ENCODE measurements around the gene PPP1R3E. TPM values are rescaled to one million over a fixed set of nuclear protein-coding genes. Genes with fewer than 3 reads are reported as not detected.

Gene PPP1R3E
- polyA plus RNA-seq, 1 experiment, result 2.4 TPM

DNA sequence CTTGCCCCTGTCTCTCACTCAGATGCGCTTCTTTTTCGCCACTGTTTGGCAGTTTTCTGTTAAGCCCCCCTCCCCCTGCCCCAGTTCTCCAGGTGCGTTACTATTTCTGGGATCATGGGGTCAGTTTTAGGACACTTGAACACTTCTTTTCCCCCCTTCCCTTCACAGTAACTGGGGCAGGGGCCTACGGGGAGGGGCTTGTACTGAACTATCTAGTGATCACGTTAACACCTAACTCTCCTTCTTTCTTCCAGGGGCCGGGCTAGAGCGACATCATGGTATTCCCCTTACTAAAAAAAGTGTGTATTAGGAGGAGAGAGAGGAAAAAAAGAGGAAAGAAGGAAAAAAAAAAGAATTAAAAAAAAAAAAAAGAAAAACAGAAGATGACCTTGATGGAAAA lies 22.3 kb upstream of the PPP1R3E start:
- no peak for DNase-seq (ENCODE audit: low read depth, low spot score)
- ChIA-PET POLR2A (no interaction called here), CTCF (interaction anchor here (8.8 kb wide), 1 partner anchor 54 kb away, joined by 138 read pairs; no protein-coding TSS in a partner anchor)
- TF ChIP-seq, protein P1, sequence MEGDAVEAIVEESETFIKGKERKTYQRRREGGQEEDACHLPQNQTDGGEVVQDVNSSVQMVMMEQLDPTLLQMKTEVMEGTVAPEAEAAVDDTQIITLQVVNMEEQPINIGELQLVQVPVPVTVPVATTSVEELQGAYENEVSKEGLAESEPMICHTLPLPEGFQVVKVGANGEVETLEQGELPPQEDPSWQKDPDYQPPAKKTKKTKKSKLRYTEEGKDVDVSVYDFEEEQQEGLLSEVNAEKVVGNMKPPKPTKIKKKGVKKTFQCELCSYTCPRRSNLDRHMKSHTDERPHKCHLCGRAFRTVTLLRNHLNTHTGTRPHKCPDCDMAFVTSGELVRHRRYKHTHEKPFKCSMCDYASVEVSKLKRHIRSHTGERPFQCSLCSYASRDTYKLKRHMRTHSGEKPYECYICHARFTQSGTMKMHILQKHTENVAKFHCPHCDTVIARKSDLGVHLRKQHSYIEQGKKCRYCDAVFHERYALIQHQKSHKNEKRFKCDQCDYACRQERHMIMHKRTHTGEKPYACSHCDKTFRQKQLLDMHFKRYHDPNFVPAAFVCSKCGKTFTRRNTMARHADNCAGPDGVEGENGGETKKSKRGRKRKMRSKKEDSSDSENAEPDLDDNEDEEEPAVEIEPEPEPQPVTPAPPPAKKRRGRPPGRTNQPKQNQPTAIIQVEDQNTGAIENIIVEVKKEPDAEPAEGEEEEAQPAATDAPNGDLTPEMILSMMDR (IDR thresholded peaks at IDR 0.05; ENCODE audit: low read depth, low read length), result no peak
- H3K27me3 ChIP-seq (ENCODE audit: control insufficient read depth, insufficient read depth, low read length), result no peaks in the 10 kb centered on the region
- no peaks in the 10 kb centered on the region for H3K9me3 ChIP-seq (ENCODE audit: control insufficient read depth, insufficient read depth, low read length)
- H3K27ac ChIP-seq (ENCODE audit: low read depth, low read length), result no peak overlapping the region
- H3K4me3 ChIP-seq (ENCODE audit: low read depth, low read length), result no peak overlapping the region

DNA sequence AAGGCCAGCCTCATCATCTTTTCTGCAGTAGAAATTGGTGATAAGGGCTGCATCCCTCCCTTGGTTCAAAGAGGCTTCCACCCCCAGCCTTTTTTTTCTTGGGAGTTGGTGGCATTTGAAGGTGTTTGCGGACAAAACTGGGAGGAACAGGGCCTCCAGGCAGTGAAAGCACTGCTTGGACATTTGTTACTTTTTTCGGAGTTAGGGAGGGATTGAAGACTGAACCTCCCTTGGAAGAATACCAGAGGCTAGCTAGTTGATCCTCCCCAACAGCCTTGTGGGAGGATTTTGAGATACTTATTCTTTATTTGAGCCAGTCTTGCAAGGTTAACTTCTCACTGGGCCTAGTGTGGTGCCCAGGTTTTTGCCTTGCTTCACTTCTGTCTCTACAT lies 21.8 kb upstream of the PPP1R3E start:
- DNase-seq (ENCODE audit: low read depth, low spot score), result no peak
- Histone ChIP-seq H3K9me3 (ENCODE audit: control insufficient read depth, insufficient read depth, low read length) (no peaks in the 10 kb centered on the region), H3K4me3 (ENCODE audit: low read depth, low read length) (no peak overlapping the region), H3K27ac (ENCODE audit: low read depth, low read length) (no peak overlapping the region), H3K27me3 (ENCODE audit: control insufficient read depth, insufficient read depth, low read length) (no peaks in the 10 kb centered on the region)
- ChIA-PET CTCF (interaction anchor here (8.8 kb wide), 1 partner anchor 55 kb away, joined by 138 read pairs; no protein-coding TSS in a partner anchor), POLR2A (no interaction called here)
- TF ChIP-seq, protein P1 (IDR thresholded peaks at IDR 0.05; ENCODE audit: low read depth, low read length), result no peak

DNA sequence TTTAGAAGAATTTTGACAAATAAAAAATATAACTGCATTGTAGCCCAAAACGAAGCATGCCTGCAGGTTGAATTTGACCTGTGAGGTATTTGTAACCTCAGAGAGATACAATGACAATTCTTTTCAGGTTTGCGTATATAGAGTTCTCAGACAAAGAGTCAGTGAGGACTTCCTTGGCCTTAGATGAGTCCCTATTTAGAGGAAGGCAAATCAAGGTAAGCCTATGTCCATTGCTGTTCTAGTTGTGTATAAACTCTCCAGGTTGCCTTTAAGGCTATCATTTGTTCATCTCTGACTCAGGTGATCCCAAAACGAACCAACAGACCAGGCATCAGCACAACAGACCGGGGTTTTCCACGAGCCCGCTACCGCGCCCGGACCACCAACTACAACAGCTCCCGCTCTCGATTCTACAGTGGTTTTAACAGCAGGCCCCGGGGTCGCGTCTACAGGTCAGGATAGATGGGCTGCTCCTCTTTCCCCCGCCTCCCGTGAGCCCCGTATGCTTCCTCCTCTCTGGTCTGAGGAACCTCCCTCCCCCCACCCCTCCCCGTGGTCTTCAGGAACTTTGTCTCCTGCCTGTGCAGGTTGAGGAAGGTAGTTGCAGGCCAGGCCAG lies 21.3 kb upstream of the PPP1R3E start:
- TF ChIP-seq, protein P1 (IDR thresholded peaks at IDR 0.05; ENCODE audit: low read depth, low read length), result no peak
- ChIA-PET POLR2A (no interaction called here), CTCF (interaction anchor here (8.8 kb wide), 1 partner anchor 56 kb away, joined by 138 read pairs; no protein-coding TSS in a partner anchor)
- no peak overlapping the region for H3K4me3 ChIP-seq (ENCODE audit: low read depth, low read length)
- no peaks in the 10 kb centered on the region for H3K9me3 ChIP-seq (ENCODE audit: control insufficient read depth, insufficient read depth, low read length)
- H3K27ac ChIP-seq (ENCODE audit: low read depth, low read length), result no peak overlapping the region
- no peaks in the 10 kb centered on the region for H3K27me3 ChIP-seq (ENCODE audit: control insufficient read depth, insufficient read depth, low read length)
- DNase-seq (ENCODE audit: low read depth, low spot score), result no peak

DNA sequence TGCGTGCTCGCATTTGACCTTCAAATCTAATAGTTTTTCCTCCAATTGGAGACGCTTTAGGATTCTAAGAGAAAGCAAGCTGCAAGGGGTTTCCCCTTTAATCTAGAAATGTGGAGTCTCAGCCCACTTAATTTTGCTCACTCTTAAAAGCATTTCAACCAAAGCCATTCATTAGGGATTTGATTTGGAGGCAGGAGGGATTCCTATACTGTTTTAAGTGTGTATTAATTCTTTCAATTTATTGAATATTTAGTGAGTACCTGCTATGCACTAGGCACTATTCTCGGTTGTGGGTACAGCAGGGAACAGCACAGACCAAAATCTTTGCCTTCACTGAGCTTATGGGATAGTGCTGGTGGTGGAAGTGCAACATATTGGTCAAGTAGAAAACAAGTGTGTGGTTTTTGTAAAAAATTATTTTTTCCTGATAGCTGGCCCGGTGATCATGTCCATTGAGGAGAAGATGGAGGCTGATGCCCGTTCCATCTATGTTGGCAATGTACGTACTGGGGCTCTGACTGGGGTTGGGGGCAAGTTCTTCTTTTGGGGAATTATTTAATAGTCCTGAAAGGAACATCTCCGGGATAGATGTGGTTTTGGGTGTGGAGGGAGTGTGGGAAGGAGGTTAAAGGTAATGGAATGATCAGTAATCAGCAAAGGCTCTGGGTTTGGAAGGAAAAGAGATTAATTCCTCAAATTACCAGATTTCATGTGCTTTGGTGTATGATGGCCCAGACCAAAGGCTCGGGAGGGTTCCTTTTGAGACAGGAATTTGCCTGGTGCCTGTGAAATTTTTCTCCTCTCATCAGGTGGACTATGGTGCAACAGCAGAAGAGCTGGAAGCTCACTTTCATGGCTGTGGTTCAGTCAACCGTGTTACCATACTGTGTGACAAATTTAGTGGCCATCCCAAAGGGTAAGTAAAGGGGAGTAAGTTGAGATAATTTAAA lies 20.2 kb upstream of the PPP1R3E start:
- no peaks in the 10 kb centered on the region for H3K9me3 ChIP-seq (ENCODE audit: control insufficient read depth, insufficient read depth, low read length)
- DNase-seq (ENCODE audit: low read depth, low spot score), result no peak
- TF ChIP-seq, protein P1 (IDR thresholded peaks at IDR 0.05; ENCODE audit: low read depth, low read length), result no peak
- peak overlapping the region; percentile 78 for H3K4me3 ChIP-seq (ENCODE audit: low read depth, low read length)
- ChIA-PET POLR2A (interaction anchor here (0.7 to 3.2 kb wide), 8 partner anchors 17 to 233 kb away, joined by 3 to 54 read pairs (median 5); partner anchors contain the start of genes BCL2L2, HOMEZ, PPP1R3E and SLC22A17), CTCF (interaction anchor here (0.8 to 8.8 kb wide), 10 partner anchors 22 to 350 kb away, joined by 3 to 138 read pairs (median 3); partner anchors contain the start of gene ACIN1)
- no peak overlapping the region for H3K27ac ChIP-seq (ENCODE audit: low read depth, low read length)
- no peaks in the 10 kb centered on the region for H3K27me3 ChIP-seq (ENCODE audit: control insufficient read depth, insufficient read depth, low read length)

Data from AG04450 (cell line).